Measurements from ENCODE around the gene EPN1.

Gene EPN1

GRCh38 chr19:55679343-55680257, 4.6 kb downstream of the EPN1 start:
- no peak for DNase-seq (ENCODE audit: low read depth in 3 of 3)

- no peak for DNase-seq (ENCODE audit: low read depth in 3 of 3)
Observed at GRCh38 chr19:55680339-55681130, 5.5 kb downstream of the EPN1 start.

- DNase-seq (ENCODE audit: low read depth in 3 of 3): no peak
Observed at GRCh38 chr19:55681131-55682092, 6.4 kb downstream of the EPN1 start.

- DNase-seq (ENCODE audit: low read depth in 3 of 3): no peak
Observed at GRCh38 chr19:55683449-55684261, 8.6 kb downstream of the EPN1 start.

- DNase-seq (ENCODE audit: low read depth in 3 of 3): no peak
Observed at GRCh38 chr19:55684946-55685681, 10.1 kb downstream of the EPN1 start.

GRCh38 chr19:55685776-55686175, 10.8 kb downstream of the EPN1 start:
- DNase-seq (ENCODE audit: low read depth in 3 of 3): no peak

- DNase-seq (ENCODE audit: low read depth in 3 of 3): no peak
Observed at GRCh38 chr19:55686311-55687050, 11.5 kb downstream of the EPN1 start.

GRCh38 chr19:55687281-55688201, 12.5 kb downstream of the EPN1 start:
- no peak for DNase-seq (ENCODE audit: low read depth in 3 of 3)

- DNase-seq (ENCODE audit: low read depth in 3 of 3): no peak
Observed at GRCh38 chr19:55688422-55689218, 13.6 kb downstream of the EPN1 start.

- no peak for DNase-seq (ENCODE audit: low read depth in 3 of 3)
Observed at GRCh38 chr19:55689411-55690108, 14.5 kb downstream of the EPN1 start.

GRCh38 chr19:55690109-55690768, 15.2 kb downstream of the EPN1 start:
- DNase-seq (ENCODE audit: low read depth in 3 of 3): no peak

- no peak for DNase-seq (ENCODE audit: low read depth in 3 of 3)
Observed at GRCh38 chr19:55690769-55691545, 15.9 kb downstream of the EPN1 start.

- DNase-seq (ENCODE audit: low read depth in 3 of 3): no peak
Observed at GRCh38 chr19:55691561-55692481, 16.8 kb downstream of the EPN1 start.

- DNase-seq (ENCODE audit: low read depth in 3 of 3): no peak
Observed at GRCh38 chr19:55692681-55693081, 17.7 kb downstream of the EPN1 start.
